Superior temporal gyrus (tissue), 1 donor: ENCODE measurements around the gene AXIN2.

Experiments used
- DNase-seq: peaks from one replicate; pipeline ENCODE4 v3.0.0-alpha.2; 2016; ENCODE audit errors: extremely low spot score

AXIN2 gene

DNA sequence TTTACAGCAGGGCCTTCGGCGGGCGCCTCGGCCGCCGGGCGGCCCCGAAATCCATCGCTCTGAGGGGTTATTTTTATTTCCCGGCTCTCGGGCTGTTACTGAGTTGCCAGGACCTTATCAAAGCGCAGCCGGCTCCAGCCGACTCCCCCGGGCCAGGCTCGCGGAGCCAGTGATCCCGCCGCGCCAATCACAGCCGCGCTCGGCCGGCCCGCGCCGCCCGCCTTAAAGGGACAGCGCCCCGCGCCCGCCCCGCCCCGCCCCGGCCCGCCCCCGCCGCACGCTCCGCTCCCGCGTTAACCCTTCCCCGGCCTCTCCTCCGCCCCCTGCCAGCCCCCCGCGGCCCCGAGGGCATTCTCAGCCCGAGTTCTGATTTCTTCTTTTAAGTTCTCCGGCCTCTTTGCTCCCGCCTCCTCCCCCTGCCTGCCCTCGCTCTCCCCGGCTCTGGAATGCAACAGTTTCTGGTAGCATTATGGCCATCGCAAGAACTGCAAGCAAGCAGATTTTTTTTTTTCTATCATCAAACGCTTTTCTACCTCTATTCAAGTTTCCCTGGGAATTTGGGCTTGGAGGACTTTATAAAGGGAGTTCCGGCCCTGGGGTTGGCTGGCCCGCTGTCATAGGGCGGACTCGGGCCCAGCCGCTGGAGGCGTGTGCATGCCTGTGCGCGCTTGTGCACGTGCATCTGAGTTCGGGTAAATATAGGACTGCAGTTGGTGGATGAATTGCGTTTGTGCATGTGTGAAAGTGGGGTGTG, at the start of gene AXIN2:
AXIN2 (minus strand) TSS at position 197 of the 754 bp plus-strand sequence. CDS start 3,028 bp downstream, outside the sequence.
- DNase-seq, result peak; percentile 86

DNA sequence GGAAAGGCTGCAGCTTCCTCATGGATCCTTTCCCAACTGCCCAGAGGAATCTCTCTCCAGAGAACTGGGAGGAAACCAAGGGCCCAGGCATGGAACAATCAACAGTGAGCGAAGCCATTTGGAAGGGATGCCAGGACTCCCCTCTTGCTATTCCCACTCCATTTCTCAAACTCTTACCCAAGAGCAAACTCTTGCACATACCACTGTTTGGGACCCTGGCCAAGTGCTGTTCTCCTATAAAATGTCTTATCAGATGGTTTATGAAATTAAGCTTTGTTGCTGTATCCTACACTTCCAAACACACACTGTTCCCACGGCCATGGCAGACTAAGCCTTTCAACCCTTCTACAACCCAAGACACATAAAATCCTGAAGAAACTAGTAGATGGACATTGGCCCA, 48.3 kb upstream of the AXIN2 start:
- no peak for DNase-seq

DNA sequence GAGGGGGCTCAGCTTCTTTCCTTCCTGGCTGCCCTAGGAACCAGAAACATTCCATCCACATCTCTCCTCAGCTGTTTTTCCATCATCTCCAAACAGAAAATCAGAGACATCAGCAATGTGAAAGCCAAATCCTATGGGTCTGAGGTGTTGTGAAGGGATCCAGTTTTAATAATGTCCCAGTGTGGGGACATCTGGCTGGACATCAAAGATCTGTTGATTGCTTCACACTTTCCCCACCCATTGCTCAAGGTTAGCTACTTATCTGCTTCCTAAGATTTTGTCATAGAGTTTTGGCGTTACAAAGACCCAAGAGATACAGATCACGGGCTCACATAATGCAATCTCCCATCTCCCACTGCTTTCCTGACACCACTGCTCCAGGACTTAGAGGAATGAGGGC, 47.8 kb upstream of the AXIN2 start:
- no peak for DNase-seq

DNA sequence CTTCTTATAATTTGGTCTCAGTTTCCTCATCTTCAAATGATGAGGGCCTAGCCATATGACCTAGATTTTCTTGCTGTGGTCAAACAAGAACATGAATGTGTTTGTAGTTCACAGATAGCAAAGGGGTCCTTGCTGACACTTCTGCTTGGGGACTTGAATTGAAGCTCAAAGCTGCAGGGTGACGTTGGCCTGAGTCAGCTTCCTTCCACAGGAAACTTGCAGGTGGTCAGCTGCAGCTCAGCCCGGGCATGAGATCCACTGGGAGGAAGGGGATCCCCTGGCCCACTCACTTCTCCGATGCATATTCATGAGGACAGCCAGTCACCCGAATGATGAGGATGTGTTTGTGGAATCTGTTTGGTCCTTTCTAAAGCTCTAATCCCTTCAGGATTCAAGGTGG, 42.6 kb upstream of the AXIN2 start:
- DNase-seq, result no peak

GRCh38 chr17:65601881-65602280, 40.4 kb upstream of the AXIN2 start:
- DNase-seq, result no peak

GRCh38 chr17:65601145-65601544, 39.7 kb upstream of the AXIN2 start:
- DNase-seq, result no peak

DNA sequence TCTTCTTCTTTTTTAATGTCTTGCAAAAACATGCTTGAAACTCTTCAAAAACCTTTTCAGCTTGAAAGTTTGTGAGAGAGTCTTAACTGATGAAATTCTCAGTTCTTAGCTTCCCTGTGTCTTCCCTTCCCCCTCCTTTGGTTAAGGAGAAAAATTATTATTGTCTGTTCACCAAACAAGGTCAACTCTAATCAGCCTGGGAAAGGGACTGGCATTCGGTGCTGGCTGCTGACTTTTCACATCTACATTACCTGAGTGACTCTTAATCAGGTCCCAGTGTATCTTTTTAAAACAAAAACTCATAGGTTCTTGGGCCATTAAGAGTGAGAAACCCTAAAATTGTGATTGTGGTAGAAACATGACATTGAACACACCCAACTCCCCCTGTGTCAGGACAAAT, 39.1 kb upstream of the AXIN2 start:
- DNase-seq, result no peak

GRCh38 chr17:65599650-65600049, 38.2 kb upstream of the AXIN2 start:
- no peak for DNase-seq

- DNase-seq, result no peak
Measured at GRCh38 chr17:65598746-65599145, 37.3 kb upstream of the AXIN2 start.

- DNase-seq, result no peak
Measured at GRCh38 chr17:65595071-65595656, 33.7 kb upstream of the AXIN2 start.

GRCh38 chr17:65593855-65594845, 32.7 kb upstream of the AXIN2 start:
- DNase-seq, result no peak

DNA sequence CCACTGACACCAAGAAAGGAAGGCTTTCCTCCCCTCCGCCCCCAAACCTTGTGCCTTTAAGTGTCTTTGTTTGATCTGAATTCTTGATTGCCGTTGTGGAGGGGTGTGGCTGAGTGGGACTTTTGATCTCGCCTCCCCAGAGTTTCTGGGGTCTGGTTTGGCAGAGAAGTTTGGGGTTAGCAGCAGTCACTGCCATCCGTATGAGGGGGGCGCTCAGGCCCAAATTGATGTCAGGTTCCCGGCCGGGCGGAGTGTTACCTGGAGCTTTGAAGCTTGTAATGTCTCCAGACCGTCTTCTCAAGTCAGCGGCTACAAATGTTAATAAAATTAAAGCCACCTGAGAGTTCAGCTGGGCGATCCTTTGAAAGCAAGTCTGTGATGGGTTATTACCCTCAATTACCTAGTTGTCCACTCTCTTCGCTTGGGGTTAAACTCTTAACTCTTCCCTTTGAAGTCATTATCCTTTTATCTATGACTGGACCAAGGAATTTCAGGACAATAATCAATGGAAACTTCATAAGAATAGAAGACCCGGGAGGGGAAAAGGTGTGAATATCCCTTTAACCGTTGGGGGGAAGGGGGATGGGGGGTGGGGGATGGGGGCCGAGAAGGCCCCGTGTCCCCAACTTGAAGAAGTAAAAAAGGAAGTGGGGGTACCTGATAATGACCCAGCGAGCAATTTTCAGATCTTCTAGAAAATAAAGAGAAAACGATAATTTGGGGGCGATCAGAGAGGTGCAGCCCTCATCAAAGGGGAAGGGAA, 31.8 kb upstream of the AXIN2 start:
- no peak for DNase-seq

- DNase-seq, result no peak
Measured at GRCh38 chr17:65592125-65592965, 30.9 kb upstream of the AXIN2 start.

GRCh38 chr17:65589321-65589720, 27.9 kb upstream of the AXIN2 start:
- DNase-seq, result no peak

DNA sequence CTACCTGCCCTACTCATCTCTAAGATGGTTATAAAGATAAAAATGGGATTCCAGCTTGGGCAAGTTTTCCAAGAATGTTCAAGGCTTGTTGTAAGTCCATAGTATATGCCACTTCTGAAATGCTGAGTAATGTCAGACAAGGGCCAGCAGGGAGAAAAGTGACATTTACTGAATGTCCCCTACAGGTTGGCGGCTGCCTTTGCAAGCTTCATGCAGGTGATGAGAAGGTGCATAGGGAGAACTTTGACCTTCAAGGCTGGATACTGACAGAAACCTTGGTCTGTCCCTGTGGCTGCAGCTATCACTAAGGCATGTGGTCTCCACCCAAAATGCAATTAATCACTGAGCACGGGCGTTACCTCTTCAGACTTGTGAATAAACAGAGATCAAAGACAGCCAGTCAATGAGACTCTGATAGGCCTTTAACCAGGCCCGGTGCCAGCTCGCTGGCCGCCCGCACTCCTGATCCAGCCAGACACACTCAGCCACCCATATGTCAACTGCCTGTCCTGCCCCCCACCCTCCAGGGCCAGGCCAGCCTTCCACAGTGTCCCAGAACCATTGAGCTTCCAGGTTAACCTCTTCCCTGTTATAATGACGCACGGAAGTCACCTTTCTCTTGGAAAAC, 26.8 kb upstream of the AXIN2 start:
- no peak for DNase-seq

- no peak for DNase-seq
Measured at GRCh38 chr17:65587534-65588180, 26.2 kb upstream of the AXIN2 start.

DNA sequence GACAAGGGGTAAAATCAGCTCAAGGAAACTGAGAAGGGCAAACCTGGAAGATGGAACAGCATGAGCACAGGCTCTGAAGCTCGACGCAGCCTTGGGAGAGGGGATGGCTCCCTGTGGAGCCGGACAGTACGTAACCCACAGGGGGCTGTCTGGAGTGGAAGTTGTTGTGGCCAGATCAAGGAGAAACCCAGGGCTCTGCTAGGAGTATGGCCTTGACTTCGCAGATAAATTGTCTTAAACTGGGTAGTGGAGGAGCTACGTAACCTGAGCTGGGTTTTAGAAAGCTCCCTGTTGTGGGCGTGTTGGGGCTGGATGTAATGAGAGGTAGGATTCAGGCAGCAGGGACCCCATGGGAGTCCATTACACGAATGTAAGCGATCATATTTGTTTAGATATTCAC, 25.5 kb upstream of the AXIN2 start:
- DNase-seq, result no peak

GRCh38 chr17:65584604-65585521, 23.4 kb upstream of the AXIN2 start:
- no peak for DNase-seq
